Ovary (tissue), 3 donors: Measurements from ENCODE around the gene CNDP2.

Experiments
- CTCF ChIP-seq, 3 donors: fragments of 450-650 bp in 2 of 3; fragments of 200-600 bp in 1 of 3; IDR thresholded peaks; one replicate each; pipeline versions ENCODE4 v1.5.1 to v1.8.0; 2016 to 2022; ENCODE audit warnings: antibody characterized with exemption in 3 of 3, mild to moderate bottlenecking in 1 of 3
- POLR2A ChIP-seq: fragments of 450-650 bp; IDR thresholded peaks from one replicate; pipeline ENCODE4 v1.6.1; 2017; ENCODE audit warnings: antibody characterized with exemption, mild to moderate bottlenecking, moderate library complexity
- donor health status: DM: no; HTN: no; CAD: no.

- no peak for TF ChIP-seq CTCF (IDR thresholded peaks at IDR 0.05)
- no peak for TF ChIP-seq POLR2A
Measured at GRCh38 chr18:74507927-74508326, 11.8 kb downstream of the CNDP2 start.
